ENCODE measurements around the gene DNAJC21.

DNAJC21 gene

GRCh38 chr5:34941936-34942335 lies 12.6 kb downstream of the DNAJC21 start:
- H3K4me3 ChIP-seq (ENCODE audit: control insufficient read depth, low read depth, low read length), result no peak overlapping the region
- DNase-seq (ENCODE audit: low read depth), result no peak
- no peak for TF ChIP-seq CTCF (IDR thresholded peaks at IDR 0.05; ENCODE audit: control insufficient read depth, insufficient read depth, low read depth, low read length, missing control alignments)

- DNase-seq (ENCODE audit: low read depth), result no peak
- TF ChIP-seq CTCF (IDR thresholded peaks at IDR 0.05; ENCODE audit: control insufficient read depth, insufficient read depth, low read depth, low read length, missing control alignments), result no peak
- no peak overlapping the region for H3K4me3 ChIP-seq (ENCODE audit: control insufficient read depth, low read depth, low read length)
Observed at GRCh38 chr5:34944044-34944443, 14.7 kb downstream of the DNAJC21 start.

- TF ChIP-seq CTCF (IDR thresholded peaks at IDR 0.05; ENCODE audit: control insufficient read depth, insufficient read depth, low read depth, low read length, missing control alignments), result no peak
- no peak overlapping the region for H3K4me3 ChIP-seq (ENCODE audit: control insufficient read depth, low read depth, low read length)
- DNase-seq (ENCODE audit: low read depth), result no peak
Observed at GRCh38 chr5:34944460-34945047, 15.2 kb downstream of the DNAJC21 start.

- TF ChIP-seq CTCF (IDR thresholded peaks at IDR 0.05; ENCODE audit: control insufficient read depth, insufficient read depth, low read depth, low read length, missing control alignments), result no peak
- no peak overlapping the region for H3K4me3 ChIP-seq (ENCODE audit: control insufficient read depth, low read depth, low read length)
- no peak for DNase-seq (ENCODE audit: low read depth)
Observed at GRCh38 chr5:34957321-34957720, 28.0 kb downstream of the DNAJC21 start.

DNA sequence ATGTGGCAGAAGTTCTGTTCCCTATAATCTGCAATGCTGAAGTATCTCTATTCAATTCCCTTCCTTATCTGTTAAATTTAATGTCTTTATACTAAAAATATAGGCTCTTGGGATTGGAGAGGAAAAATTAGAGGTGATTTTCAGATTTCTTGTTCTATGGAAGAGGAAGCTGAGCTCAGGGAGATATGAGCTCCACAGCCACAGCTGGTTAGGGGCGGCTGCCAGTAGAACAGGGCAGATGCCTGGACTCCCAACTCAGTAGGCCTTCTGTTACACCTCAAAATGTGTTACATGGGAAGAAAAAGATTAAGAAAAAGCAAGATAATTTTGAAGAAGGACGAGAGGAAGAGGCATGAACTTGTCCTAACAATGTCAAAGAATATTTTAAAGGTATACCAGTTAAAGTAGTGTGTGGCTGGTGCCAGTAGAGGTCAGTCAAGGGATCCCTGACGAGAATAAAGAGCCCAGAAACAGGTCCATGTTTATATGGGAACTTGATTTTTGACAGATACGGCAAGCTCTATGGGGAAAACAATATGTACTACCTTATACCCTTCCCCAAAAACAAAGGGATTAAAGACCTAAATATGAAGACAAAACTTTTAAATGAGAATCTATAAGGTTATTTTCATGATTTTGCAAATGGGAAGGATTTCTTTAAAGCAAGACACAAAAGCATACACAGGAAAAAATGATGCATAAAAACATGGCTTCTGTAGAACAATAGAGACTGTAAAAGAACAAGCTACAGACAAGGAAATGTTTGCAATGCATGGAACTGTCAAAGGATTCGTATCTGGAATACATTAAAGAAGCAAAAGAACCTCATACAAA lies 28.7 kb downstream of the DNAJC21 start:
- TF ChIP-seq CTCF (IDR thresholded peaks at IDR 0.05; ENCODE audit: control insufficient read depth, insufficient read depth, low read depth, low read length, missing control alignments), result peak; percentile 71
- no peak for DNase-seq (ENCODE audit: low read depth)

DNA sequence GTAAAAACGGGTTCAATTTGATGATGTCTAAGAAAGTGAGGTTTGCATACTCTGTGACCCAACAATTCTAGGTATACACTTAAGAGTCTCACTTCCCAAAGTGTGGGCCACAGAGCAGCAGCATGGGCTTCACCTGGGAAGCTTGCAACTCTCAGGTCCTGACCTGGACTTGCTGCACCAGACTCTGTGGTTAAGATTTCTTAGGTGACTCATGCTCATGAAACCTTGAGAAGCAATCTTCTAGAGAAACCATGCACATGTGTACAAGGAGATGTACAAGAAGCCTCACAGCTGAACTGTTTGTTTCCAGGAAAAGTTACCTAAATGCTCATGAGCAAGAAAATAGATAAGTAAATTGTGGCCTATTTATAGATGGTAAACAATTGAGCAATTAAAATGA lies 30.0 kb downstream of the DNAJC21 start:
- peak; percentile 29 for DNase-seq (ENCODE audit: low read depth)
- no peak overlapping the region for H3K4me3 ChIP-seq (ENCODE audit: control insufficient read depth, low read depth, low read length)
- TF ChIP-seq CTCF (IDR thresholded peaks at IDR 0.05; ENCODE audit: control insufficient read depth, insufficient read depth, low read depth, low read length, missing control alignments), result no peak

More for the DNA sequence above, 28.7 kb downstream of the DNAJC21 start:
- no peak overlapping the region for H3K4me3 ChIP-seq (ENCODE audit: control insufficient read depth, low read depth, low read length)
